Fibroblast of lung (primary cell): ENCODE measurements around the gene ZNF804B. TPM values are rescaled to one million over a fixed set of nuclear protein-coding genes. Genes with fewer than 3 reads are reported as not detected.

ENCODE experiments used
- DNase-seq, 2 donors: peaks; one replicate each; pipeline versions ENCODE4 v3.0.0 to v3.0.0-alpha.2; 2010; ENCODE audit warnings: low read depth in 2 of 2
- H2AFZ ChIP-seq: 2 replicates; pipeline ENCODE4 v1.5.1; 2012; ENCODE audit warnings: low read length, control low read depth, inconsistent platforms
- H3K27ac ChIP-seq: 2 replicates; pipeline ENCODE4 v1.5.1; 2011; ENCODE audit warnings: low read length, control low read depth; ENCODE audit not compliant: insufficient read depth
- H3K27me3 ChIP-seq: 2 replicates; pipeline ENCODE4 v1.5.1; 2011; ENCODE audit warnings: mild to moderate bottlenecking, low read length; ENCODE audit not compliant: control insufficient read depth, insufficient read depth
- H3K36me3 ChIP-seq: 2 replicates; pipeline ENCODE4 v1.5.1; 2011; ENCODE audit warnings: low read length; ENCODE audit not compliant: control insufficient read depth, insufficient read depth
- H3K4me1 ChIP-seq: 2 replicates; pipeline ENCODE4 v1.5.1; 2011; ENCODE audit warnings: low read length; ENCODE audit not compliant: control insufficient read depth, insufficient read depth; ENCODE audit errors: extremely low read depth
- H3K4me2 ChIP-seq: 2 replicates; pipeline ENCODE4 v1.5.1; 2011; ENCODE audit warnings: low read length, control low read depth; ENCODE audit not compliant: insufficient read depth; ENCODE audit errors: extremely low read depth
- H3K4me3 ChIP-seq, 4 experiments: fragments of 200-600 bp in 1 of 4; sonication (generic) in 1 of 4; replicated peaks in 1 of 4; 2 replicates each; pipeline ENCODE4 v1.5.1; 2011 to 2016; ENCODE audit warnings: low read length in 4 of 4, low read depth in 3 of 4, mild to moderate bottlenecking in 3 of 4, control low read depth in 2 of 4, inconsistent platforms in 1 of 4, mixed read lengths in 1 of 4; ENCODE audit not compliant: insufficient read depth in 1 of 4; ENCODE audit errors: control extremely low read depth in 1 of 4
- H3K79me2 ChIP-seq: 2 replicates; pipeline ENCODE4 v1.5.1; 2012; ENCODE audit warnings: mild to moderate bottlenecking, low read length, inconsistent platforms; ENCODE audit not compliant: control insufficient read depth, insufficient read depth
- H3K9ac ChIP-seq: 2 replicates; pipeline ENCODE4 v1.5.1; 2011; ENCODE audit warnings: mild to moderate bottlenecking, low read length, control low read depth; ENCODE audit not compliant: insufficient read depth
- H3K9me3 ChIP-seq: 2 replicates; pipeline ENCODE4 v1.5.1; 2012; ENCODE audit warnings: low read depth, low read length; ENCODE audit not compliant: control insufficient read depth, insufficient read depth
- H4K20me1 ChIP-seq: 2 replicates; pipeline ENCODE4 v1.5.1; 2011; ENCODE audit warnings: low read length; ENCODE audit not compliant: control insufficient read depth, insufficient read depth; ENCODE audit errors: extremely low read depth
- EZH2 ChIP-seq: IDR thresholded peaks from 2 replicates; pipeline ENCODE4 v1.5.1; 2012; ENCODE audit warnings: low read length, control low read depth, mild to moderate bottlenecking; ENCODE audit errors: missing control alignments
- polyA plus RNA-seq, 2 donors: library from polyadenylated mRNA; depleted of rRNA in 1 of 2; stranded (reverse) in 1 of 2; unstranded in 1 of 2; fragments of >200 nt; gene quantifications; 2 replicates each; pipeline ENCODE4 v1.2.1, GENCODE V29; 2011 to 2012; ENCODE audit warnings: missing spikeins in 1 of 2
- total RNA-seq: library from RNA; depleted of rRNA; stranded (reverse); fragments of >200 nt; gene quantifications from 2 replicates; pipeline ENCODE4 v1.2.1, GENCODE V29; 2014
- TF ChIP-seq, protein P1 (sequence below), 2 donors: IDR thresholded peaks in 1 of 2; conservative IDR thresholded peaks in 1 of 2; 1 replicate in 1 of 2; 2 replicates in 1 of 2; pipeline ENCODE4 v1.5.1; 2011 to 2012; ENCODE audit warnings: low read length in 2 of 2, control low read depth in 1 of 2, inconsistent platforms in 1 of 2, low read depth in 1 of 2, mild to moderate bottlenecking in 1 of 2

Gene ZNF804B
- total and polyA plus RNA-seq, 2 donors (not counting 1 experiment from before 2014, with no cell fraction given) = not detected

DNA sequence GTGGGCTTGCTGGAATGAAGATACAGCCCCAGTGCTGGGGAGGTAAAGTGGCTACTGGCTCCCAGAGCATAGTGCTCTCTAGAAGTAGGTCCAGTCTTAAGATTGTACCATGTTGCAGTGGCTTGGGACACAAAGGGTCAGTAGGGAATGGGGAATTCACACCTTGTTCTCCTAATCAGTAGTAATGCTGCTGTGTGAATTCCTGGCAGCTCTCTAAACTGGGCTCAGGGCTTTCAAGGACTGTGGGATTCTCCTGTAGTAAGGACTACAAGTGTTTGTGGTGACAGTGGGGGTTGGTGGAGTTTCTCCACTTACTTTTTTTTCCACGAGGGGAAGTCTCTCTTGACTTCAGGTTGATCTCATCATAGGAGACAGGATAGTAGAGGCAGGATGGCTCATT lies 262.2 kb downstream of the ZNF804B start:
- no peaks in the 10 kb centered on the region for H3K36me3 ChIP-seq
- no peak overlapping the region for H3K9ac ChIP-seq
- TF ChIP-seq, protein P1, sequence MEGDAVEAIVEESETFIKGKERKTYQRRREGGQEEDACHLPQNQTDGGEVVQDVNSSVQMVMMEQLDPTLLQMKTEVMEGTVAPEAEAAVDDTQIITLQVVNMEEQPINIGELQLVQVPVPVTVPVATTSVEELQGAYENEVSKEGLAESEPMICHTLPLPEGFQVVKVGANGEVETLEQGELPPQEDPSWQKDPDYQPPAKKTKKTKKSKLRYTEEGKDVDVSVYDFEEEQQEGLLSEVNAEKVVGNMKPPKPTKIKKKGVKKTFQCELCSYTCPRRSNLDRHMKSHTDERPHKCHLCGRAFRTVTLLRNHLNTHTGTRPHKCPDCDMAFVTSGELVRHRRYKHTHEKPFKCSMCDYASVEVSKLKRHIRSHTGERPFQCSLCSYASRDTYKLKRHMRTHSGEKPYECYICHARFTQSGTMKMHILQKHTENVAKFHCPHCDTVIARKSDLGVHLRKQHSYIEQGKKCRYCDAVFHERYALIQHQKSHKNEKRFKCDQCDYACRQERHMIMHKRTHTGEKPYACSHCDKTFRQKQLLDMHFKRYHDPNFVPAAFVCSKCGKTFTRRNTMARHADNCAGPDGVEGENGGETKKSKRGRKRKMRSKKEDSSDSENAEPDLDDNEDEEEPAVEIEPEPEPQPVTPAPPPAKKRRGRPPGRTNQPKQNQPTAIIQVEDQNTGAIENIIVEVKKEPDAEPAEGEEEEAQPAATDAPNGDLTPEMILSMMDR (conservative IDR thresholded peaks at IDR 0.05 in 1 of 2, IDR thresholded peaks at IDR 0.05 in 1 of 2; ENCODE audit: low read depth in 1 of 2, low read length in 2 of 2) = no peak
- no peak for TF ChIP-seq EZH2
- DNase-seq = no peak
- H4K20me1 ChIP-seq = no peaks in the 10 kb centered on the region
- no peaks in the 10 kb centered on the region for H3K27me3 ChIP-seq
- H3K27ac ChIP-seq = no peak overlapping the region
- no peak overlapping the region for H2AFZ ChIP-seq
- no peaks in the 10 kb centered on the region for H3K9me3 ChIP-seq
- no peaks in the 10 kb centered on the region for H3K79me2 ChIP-seq
- H3K4me2 ChIP-seq = no peak overlapping the region
- H3K4me1 ChIP-seq = no peaks in the 10 kb centered on the region
- no peak overlapping the region for H3K4me3 ChIP-seq

DNA sequence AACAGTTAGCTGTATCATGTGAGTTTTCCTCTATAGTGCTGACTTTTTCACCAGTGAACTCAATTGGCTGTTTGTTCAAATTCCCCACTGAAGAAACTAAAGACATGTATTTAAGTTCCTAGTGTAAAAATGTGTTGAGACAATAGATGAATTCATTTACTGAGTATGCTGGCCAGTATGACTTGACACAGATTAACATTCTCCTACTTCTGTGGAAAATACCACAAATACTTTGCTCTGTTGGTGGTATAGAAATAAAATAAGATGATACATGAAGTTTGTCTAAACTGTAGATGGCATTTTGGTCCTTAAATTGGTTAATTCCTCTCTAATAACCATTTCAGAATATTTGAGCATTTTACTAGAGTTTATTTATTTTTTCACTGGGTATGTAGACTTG lies 263.7 kb downstream of the ZNF804B start:
- no peak overlapping the region for H3K4me3 ChIP-seq
- no peaks in the 10 kb centered on the region for H3K79me2 ChIP-seq
- no peaks in the 10 kb centered on the region for H3K36me3 ChIP-seq
- DNase-seq = peak in 1 of 2 donors; percentile 21
- no peak overlapping the region for H3K27ac ChIP-seq
- H3K4me1 ChIP-seq = no peaks in the 10 kb centered on the region
- no peak overlapping the region for H3K9ac ChIP-seq
- no peaks in the 10 kb centered on the region for H3K27me3 ChIP-seq
- TF ChIP-seq EZH2 = no peak
- TF ChIP-seq, protein P1 (conservative IDR thresholded peaks at IDR 0.05 in 1 of 2, IDR thresholded peaks at IDR 0.05 in 1 of 2; ENCODE audit: low read depth in 1 of 2, low read length in 2 of 2) = no peak
- H4K20me1 ChIP-seq = no peaks in the 10 kb centered on the region
- no peak overlapping the region for H2AFZ ChIP-seq
- H3K9me3 ChIP-seq = no peaks in the 10 kb centered on the region
- H3K4me2 ChIP-seq = no peak overlapping the region

DNA sequence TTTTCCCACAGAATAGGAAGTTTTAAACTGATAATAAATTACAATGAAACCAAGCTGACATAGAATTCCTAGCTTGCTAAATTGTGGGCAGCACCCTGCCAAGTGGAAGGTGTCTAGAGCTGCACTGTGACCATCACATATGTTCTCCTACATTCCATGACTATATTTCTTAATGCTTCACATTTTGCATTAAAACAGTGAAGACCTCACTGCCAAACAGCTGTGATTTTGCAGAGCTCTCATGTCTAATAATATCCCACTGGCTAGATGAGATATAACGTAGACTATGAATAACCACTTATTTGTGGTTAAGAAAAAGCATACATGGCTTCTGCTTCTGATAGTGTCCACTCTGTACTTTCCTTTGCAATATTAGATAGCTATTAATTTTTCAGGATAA lies 264.4 kb downstream of the ZNF804B start:
- TF ChIP-seq, protein P1 (conservative IDR thresholded peaks at IDR 0.05 in 1 of 2, IDR thresholded peaks at IDR 0.05 in 1 of 2; ENCODE audit: low read depth in 1 of 2, low read length in 2 of 2) = no peak
- TF ChIP-seq EZH2 = no peak
- Histone ChIP-seq H3K79me2 (no peaks in the 10 kb centered on the region), H3K4me3 (no peak overlapping the region), H3K9ac (no peak overlapping the region), H3K36me3 (no peaks in the 10 kb centered on the region), H3K9me3 (no peaks in the 10 kb centered on the region), H3K4me2 (no peak overlapping the region), H3K27ac (no peak overlapping the region), H3K27me3 (no peaks in the 10 kb centered on the region), H3K4me1 (no peaks in the 10 kb centered on the region), H2AFZ (no peak overlapping the region), H4K20me1 (no peaks in the 10 kb centered on the region)
- DNase-seq = peak in 1 of 2 donors; percentile 18
